ENCODE measurements around the gene SOBP. TPM values are rescaled to one million over a fixed set of nuclear protein-coding genes. Genes with fewer than 3 reads are reported as not detected.

Gene SOBP
- total RNA-seq, 2 experiments from 2014 or later, result 0.05 to 0.17 TPM

DNA sequence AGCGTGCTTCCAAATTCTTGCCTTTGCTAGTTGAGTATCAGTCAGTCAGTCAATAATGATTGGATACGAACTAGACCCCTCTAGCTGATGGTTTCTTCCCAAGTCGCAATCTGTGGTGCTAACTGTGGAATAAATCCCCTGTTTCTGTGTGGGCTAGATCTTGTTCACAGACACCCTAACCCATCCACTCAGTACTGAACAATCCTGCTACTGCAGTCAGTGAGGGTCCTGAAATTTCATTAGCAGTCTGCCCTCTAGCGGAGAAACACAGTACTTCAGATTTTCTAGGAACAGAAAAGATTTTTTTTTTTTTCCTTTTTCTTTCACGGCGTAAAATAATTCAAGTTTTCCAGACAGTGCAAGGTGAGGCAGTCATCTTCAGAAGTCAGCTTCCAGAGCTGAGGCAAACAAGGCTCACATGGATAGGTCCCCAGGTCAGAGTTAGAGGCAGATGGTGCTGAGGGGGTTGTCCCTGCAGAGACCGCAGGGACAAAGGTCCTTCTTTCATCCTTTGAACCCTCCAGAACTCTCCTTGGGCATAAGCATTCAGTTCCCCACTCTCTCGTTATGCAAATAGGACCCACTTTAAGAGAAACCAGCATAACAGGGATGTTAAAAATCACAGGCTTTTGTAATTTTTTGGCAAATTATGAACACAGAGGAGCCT lies 214.6 kb downstream of the SOBP start:
- DNase-seq (peak in 4 of 14 experiments; percentile 39 to 69 (median 56)), ATAC-seq (ENCODE audit: poor library complexity) (no peak)
- ChIA-PET CTCF (interaction anchor here (0.6 to 2.3 kb wide), 20 partner anchors 8 to 163 kb away, joined by 3 to 14 read pairs (median 4); no protein-coding TSS in a partner anchor), POLR2A (interaction anchor here (0.6 to 1.0 kb wide), 2 partner anchors 12 to 32 kb away, joined by 3 to 5 read pairs; no protein-coding TSS in a partner anchor)
- H3K36me3 ChIP-seq (ENCODE audit: insufficient read depth, low read length), result peaks cover 48% of the 10 kb centered on the region
- H3K27me3 ChIP-seq (ENCODE audit: control insufficient read depth in 1 of 2, insufficient read depth in 2 of 2, low read length in 2 of 2), result no peaks in the 10 kb centered on the region
- H3K9me3 ChIP-seq (ENCODE audit: control insufficient read depth in 1 of 2, insufficient read depth in 1 of 2, low read length in 2 of 2), result no peaks in the 10 kb centered on the region
- Mint-ChIP-seq H3K27me3 (no peaks in the 10 kb centered on the region), H3K36me3 (ENCODE audit: low read depth) (peaks cover 73% of the 10 kb centered on the region), H3K9me3 (no peaks in the 10 kb centered on the region), H3K27ac (peak overlapping the region; percentile 90), H3K4me1 (ENCODE audit: low read depth) (peaks cover 61% of the 10 kb centered on the region), H3K4me3 (no peak overlapping the region)
- TF ChIP-seq, protein P1, sequence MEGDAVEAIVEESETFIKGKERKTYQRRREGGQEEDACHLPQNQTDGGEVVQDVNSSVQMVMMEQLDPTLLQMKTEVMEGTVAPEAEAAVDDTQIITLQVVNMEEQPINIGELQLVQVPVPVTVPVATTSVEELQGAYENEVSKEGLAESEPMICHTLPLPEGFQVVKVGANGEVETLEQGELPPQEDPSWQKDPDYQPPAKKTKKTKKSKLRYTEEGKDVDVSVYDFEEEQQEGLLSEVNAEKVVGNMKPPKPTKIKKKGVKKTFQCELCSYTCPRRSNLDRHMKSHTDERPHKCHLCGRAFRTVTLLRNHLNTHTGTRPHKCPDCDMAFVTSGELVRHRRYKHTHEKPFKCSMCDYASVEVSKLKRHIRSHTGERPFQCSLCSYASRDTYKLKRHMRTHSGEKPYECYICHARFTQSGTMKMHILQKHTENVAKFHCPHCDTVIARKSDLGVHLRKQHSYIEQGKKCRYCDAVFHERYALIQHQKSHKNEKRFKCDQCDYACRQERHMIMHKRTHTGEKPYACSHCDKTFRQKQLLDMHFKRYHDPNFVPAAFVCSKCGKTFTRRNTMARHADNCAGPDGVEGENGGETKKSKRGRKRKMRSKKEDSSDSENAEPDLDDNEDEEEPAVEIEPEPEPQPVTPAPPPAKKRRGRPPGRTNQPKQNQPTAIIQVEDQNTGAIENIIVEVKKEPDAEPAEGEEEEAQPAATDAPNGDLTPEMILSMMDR (IDR thresholded peaks at IDR 0.05), result peak; percentile 86
- H3K4me1 ChIP-seq (ENCODE audit: insufficient read depth, low read length), result peaks cover 13% of the 10 kb centered on the region
- H3K27ac ChIP-seq (ENCODE audit: low read depth in 1 of 2, low read length in 2 of 2), result no peak overlapping the region
- intact Hi-C loops (cut with DNase I, micrococcal nuclease), result loop anchor here in 1 of 2 experiments (1.0 kb wide), 1 partner anchor 163 kb away; no protein-coding TSS in a partner anchor
- H3K4me3 ChIP-seq (ENCODE audit: low read length), result no peak overlapping the region

DNA sequence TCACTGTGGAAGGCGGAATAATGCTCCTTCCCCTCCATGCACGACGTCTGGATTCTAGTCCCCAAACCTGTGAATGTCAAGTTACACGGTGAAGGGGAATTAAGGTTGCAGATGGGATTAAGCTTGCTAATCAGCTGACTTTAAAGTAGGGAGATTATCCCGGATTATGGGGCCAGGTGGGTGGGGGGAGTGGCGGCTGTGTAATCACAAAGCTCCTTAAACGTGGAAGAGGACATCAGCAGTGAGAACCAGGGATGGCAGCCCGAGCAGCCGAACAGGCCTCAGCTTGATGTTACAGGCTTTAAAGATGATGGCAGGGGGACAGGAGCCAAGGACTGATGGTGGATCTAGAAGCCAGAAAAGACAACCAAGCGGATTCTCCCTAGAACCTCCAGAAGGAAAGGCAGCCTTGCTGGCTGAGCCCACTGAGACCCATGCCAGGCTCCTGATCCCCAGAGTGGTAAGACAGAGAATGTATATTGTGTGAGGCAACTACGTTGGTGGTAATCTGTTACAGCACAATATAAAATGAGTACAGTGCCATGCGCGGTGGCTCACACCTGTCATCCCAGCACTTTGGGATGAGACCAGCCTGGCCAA lies 216.7 kb downstream of the SOBP start:
- intact Hi-C loops (cut with DNase I, micrococcal nuclease), result no loop called here
- Mint-ChIP-seq H3K27ac (peak overlapping the region; percentile 90), H3K4me3 (no peak overlapping the region), H3K27me3 (no peaks in the 10 kb centered on the region), H3K36me3 (ENCODE audit: low read depth) (peaks cover 80% of the 10 kb centered on the region), H3K9me3 (no peaks in the 10 kb centered on the region), H3K4me1 (ENCODE audit: low read depth) (peaks cover 68% of the 10 kb centered on the region)
- DNase-seq (no peak), ATAC-seq (ENCODE audit: poor library complexity) (no peak)
- Histone ChIP-seq H3K27me3 (ENCODE audit: control insufficient read depth in 1 of 2, insufficient read depth in 2 of 2, low read length in 2 of 2) (no peaks in the 10 kb centered on the region), H3K36me3 (ENCODE audit: insufficient read depth, low read length) (peaks cover 48% of the 10 kb centered on the region), H3K4me1 (ENCODE audit: insufficient read depth, low read length) (peaks cover 18% of the 10 kb centered on the region), H3K4me3 (ENCODE audit: low read length) (no peak overlapping the region), H3K9me3 (ENCODE audit: control insufficient read depth in 1 of 2, insufficient read depth in 1 of 2, low read length in 2 of 2) (no peaks in the 10 kb centered on the region), H3K27ac (ENCODE audit: low read depth in 1 of 2, low read length in 2 of 2) (no peak overlapping the region)
- CTCF ChIA-PET, result no interaction called here
- TF ChIP-seq, protein P1 (IDR thresholded peaks at IDR 0.05), result no peak
- POLR2A ChIA-PET, result no interaction called here

DNA sequence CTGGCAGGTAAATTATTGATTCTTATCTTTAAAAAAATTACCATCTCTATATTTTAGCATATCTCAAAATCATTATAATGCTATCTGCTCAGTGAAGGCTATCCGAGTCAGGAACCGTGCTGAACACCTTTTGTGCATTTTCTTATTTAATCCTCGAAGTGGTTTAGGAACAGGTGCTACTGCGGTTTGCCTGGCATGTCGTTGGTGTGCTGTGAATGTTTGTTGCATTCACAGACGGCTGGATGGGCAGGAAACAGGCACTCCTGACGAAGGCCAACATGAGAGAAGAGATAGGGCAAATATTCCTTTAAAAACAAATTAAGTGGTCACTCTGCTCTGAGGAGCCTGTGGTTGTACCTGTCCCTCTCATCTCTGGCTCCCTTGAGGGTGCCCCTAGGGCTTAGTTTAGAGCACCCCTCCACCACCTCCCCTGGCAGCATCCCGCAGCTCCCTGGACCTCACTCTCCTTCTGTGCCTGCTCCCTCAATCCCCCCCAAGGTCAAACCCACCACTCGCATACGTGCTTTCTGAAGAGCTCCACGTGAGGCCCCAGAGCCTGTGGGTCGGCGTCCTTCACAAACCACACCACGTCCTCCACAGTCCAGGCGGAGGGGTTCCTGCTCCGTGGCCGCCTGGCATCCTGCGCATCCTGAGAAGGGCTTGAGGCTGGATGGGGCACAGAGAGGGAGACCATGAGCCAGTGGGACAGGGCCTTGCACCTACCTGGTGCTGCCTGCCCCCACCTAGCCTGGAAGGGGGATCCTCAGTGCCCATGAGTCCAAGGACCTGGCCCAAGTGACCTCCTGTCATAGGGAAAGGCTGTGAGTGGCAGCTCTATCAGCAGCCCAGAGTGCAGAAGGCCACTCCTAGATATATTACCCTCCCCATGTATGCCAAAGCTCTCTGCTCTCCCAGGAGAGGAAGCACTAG lies 217.7 kb downstream of the SOBP start:
- Mint-ChIP-seq H3K36me3 (ENCODE audit: low read depth) (peaks cover 77% of the 10 kb centered on the region), H3K4me1 (ENCODE audit: low read depth) (peaks cover 74% of the 10 kb centered on the region), H3K27me3 (no peaks in the 10 kb centered on the region), H3K27ac (peak overlapping the region; percentile 90), H3K9me3 (no peaks in the 10 kb centered on the region), H3K4me3 (no peak overlapping the region)
- Histone ChIP-seq H3K9me3 (ENCODE audit: control insufficient read depth in 1 of 2, insufficient read depth in 1 of 2, low read length in 2 of 2) (no peaks in the 10 kb centered on the region), H3K36me3 (ENCODE audit: insufficient read depth, low read length) (peaks cover 48% of the 10 kb centered on the region), H3K27me3 (ENCODE audit: control insufficient read depth in 1 of 2, insufficient read depth in 2 of 2, low read length in 2 of 2) (no peaks in the 10 kb centered on the region), H3K27ac (ENCODE audit: low read depth in 1 of 2, low read length in 2 of 2) (peak overlapping the region in 1 of 2 donors; percentile 13), H3K4me1 (ENCODE audit: insufficient read depth, low read length) (peaks cover 28% of the 10 kb centered on the region), H3K4me3 (ENCODE audit: low read length) (no peak overlapping the region)
- TF ChIP-seq, protein P1 (IDR thresholded peaks at IDR 0.05), result no peak
- intact Hi-C loops (cut with DNase I, micrococcal nuclease), result no loop called here
- ChIA-PET CTCF (no interaction called here), POLR2A (no interaction called here)
- ATAC-seq (ENCODE audit: poor library complexity) (no peak), DNase-seq (no peak)
